Measurements from ENCODE around the gene PPP2R2C. TPM values are rescaled to one million over a fixed set of nuclear protein-coding genes. Genes with fewer than 3 reads are reported as not detected.

The PPP2R2C gene
- total and polyA plus RNA-seq, 9 of the 15 experiments (the other 6 are each of a cell fraction or from before 2014, with no cell fraction given): 0.04 to 0.06 TPM; not detected in 7

GRCh38 chr4:6371812-6372211 lies 100.6 kb downstream of the PPP2R2C start:
- FAIRE-seq (no peak), ATAC-seq (no peak), DNase-seq (ENCODE audit: extremely low read depth in 1 of 4, low spot score in 3 of 4) (no peak)
- Histone ChIP-seq H3K27ac (ENCODE audit: extremely low read depth, low read depth, low read length) (no peak overlapping the region), H3K9me3 (replicated peaks; ENCODE audit: control insufficient read depth, insufficient read depth, low read depth, low read length) (no peaks in the 10 kb centered on the region; the same call in 1 of the 2 replicates), H3K27me3 (ENCODE audit: control insufficient read depth in 2 of 2, insufficient read depth in 2 of 2, low read length in 2 of 2) (peaks cover 12 to 78% of the 10 kb centered on the region in 2 experiments; a peak in 4 of 5 replicates), H3K4me2 (ENCODE audit: insufficient read depth, low read length) (no peak overlapping the region), H3K4me1 (replicated peaks in 1 of 2; ENCODE audit: control insufficient read depth in 2 of 2, insufficient read depth in 2 of 2, low read length in 2 of 2) (no peaks in the 10 kb centered on the region; a peak in 1 of 5 replicates), H3K79me2 (ENCODE audit: control insufficient read depth, insufficient read depth, low read length) (no peaks in the 10 kb centered on the region), H3K36me3 (ENCODE audit: control insufficient read depth, insufficient read depth, low read length) (no peaks in the 10 kb centered on the region), H3K9me1 (ENCODE audit: control insufficient read depth, insufficient read depth, low read length) (peaks cover 5% of the 10 kb centered on the region), H2AFZ (ENCODE audit: low read depth, low read length) (no peak overlapping the region), H4K20me1 (replicated peaks; ENCODE audit: control insufficient read depth, insufficient read depth, low read length) (peaks cover 11% of the 10 kb centered on the region), H3K4me3 (no peak overlapping the region), H3K9ac (ENCODE audit: insufficient read depth in 1 of 2, low read depth in 2 of 2, low read length in 2 of 2) (no peak overlapping the region)
- intact Hi-C loops (cut with micrococcal nuclease) (no loop called here), in situ Hi-C loops (cut with MboI) (no loop called here)
- TF ChIP-seq ZNF274 (IDR thresholded peaks at IDR 0.05; ENCODE audit: borderline replicate concordance, low read depth, low read length): no peak
- no peak for TF ChIP-seq HMG20B (CRISPR knock-in tag; IDR thresholded peaks at IDR 0.05)
- no peak for TF ChIP-seq ZNF41 (CRISPR knock-in tag; conservative IDR thresholded peaks at IDR 0.05)
- TF ChIP-seq FOXA3 (CRISPR knock-in tag; conservative IDR thresholded peaks at IDR 0.05 in 1 of 2, IDR thresholded peaks at IDR 0.05 in 1 of 2): no peak
- TF ChIP-seq ZBTB17 (CRISPR knock-in tag; IDR thresholded peaks at IDR 0.05): no peak
- no peak for TF ChIP-seq NFXL1 (CRISPR knock-in tag; IDR thresholded peaks at IDR 0.05)
- TF ChIP-seq RHOXF2B (CRISPR knock-in tag; conservative IDR thresholded peaks at IDR 0.05): no peak
- no peak for TF ChIP-seq MITF (IDR thresholded peaks at IDR 0.05)
- no TSS peak for BruUV-seq (replicated peaks)
- 7% methylated on average over 13 of the region's 13 CpGs for WGBS (ENCODE audit: insufficient coverage, low coverage, missing lambda C conversion rate)
- ChIA-PET CTCF (ENCODE audit: low intra/inter-chr PET ratio) (no interaction called here), POLR2A (no interaction called here)
